ENCODE measurements around the gene DCD. TPM values are rescaled to one million over a fixed set of nuclear protein-coding genes. Genes with fewer than 3 reads are reported as not detected.

DCD gene
- total RNA-seq, 1 donor from 2014 or later = not detected

- Mint-ChIP-seq H3K4me1 (ENCODE audit: low read depth, unreplicated experiment) (no peaks in the 10 kb centered on the region), H3K27me3 (ENCODE audit: low read depth, unreplicated experiment) (peaks cover 6% of the 10 kb centered on the region)
These were observed 22.6 kb downstream of the DCD start for GRCh38 chr12:54625598-54625997.

GRCh38 chr12:54624315-54625279 is 23.6 kb downstream of the DCD start:
- Mint-ChIP-seq H3K36me3 (ENCODE audit: low read depth, unreplicated experiment) (no peaks in the 10 kb centered on the region), H3K27ac (ENCODE audit: unreplicated experiment) (no peak overlapping the region), H3K27me3 (ENCODE audit: low read depth, unreplicated experiment) (peaks cover 6% of the 10 kb centered on the region), H3K9me3 (ENCODE audit: unreplicated experiment) (peaks cover 12% of the 10 kb centered on the region), H3K4me1 (ENCODE audit: low read depth, unreplicated experiment) (no peaks in the 10 kb centered on the region), H3K4me3 (ENCODE audit: unreplicated experiment) (no peak overlapping the region)
- Histone ChIP-seq H3K79me2 (ENCODE audit: insufficient read depth, low read length) (no peaks in the 10 kb centered on the region), H3K9ac (ENCODE audit: low read length) (no peak overlapping the region), H3K36me3 (ENCODE audit: insufficient read depth, low read length) (no peaks in the 10 kb centered on the region), H3K4me3 (ENCODE audit: insufficient read depth, low read depth, low read length) (no peak overlapping the region), H4K20me1 (ENCODE audit: insufficient read depth, low read length) (no peaks in the 10 kb centered on the region), H2AFZ (ENCODE audit: low read depth, low read length) (no peak overlapping the region), H3K27ac (ENCODE audit: low read depth, low read length) (no peak overlapping the region), H3K27me3 (ENCODE audit: insufficient read depth, low read length) (peaks cover 2% of the 10 kb centered on the region), H3K4me2 (ENCODE audit: low read length) (no peak overlapping the region), H3K4me1 (ENCODE audit: insufficient read depth, low read length) (no peaks in the 10 kb centered on the region), H3K9me3 (ENCODE audit: insufficient read depth, low read depth, low read length) (no peaks in the 10 kb centered on the region)
- no peak for TF ChIP-seq EZH2 (IDR thresholded peaks at IDR 0.05; ENCODE audit: insufficient read depth, low read length)
- TF ChIP-seq CTCF (IDR thresholded peaks at IDR 0.05; ENCODE audit: insufficient read depth, low read depth, low read length) = no peak
- FAIRE-seq (no peak), DNase-seq (ENCODE audit: low read depth) (no peak)

More at GRCh38 chr12:54625598-54625997, 22.6 kb downstream of the DCD start:
- Histone ChIP-seq H3K9ac (ENCODE audit: low read length) (no peak overlapping the region), H3K4me2 (ENCODE audit: low read length) (no peak overlapping the region), H3K27me3 (ENCODE audit: insufficient read depth, low read length) (peaks cover 2% of the 10 kb centered on the region), H3K27ac (ENCODE audit: low read depth, low read length) (no peak overlapping the region), H3K9me3 (ENCODE audit: insufficient read depth, low read depth, low read length) (no peaks in the 10 kb centered on the region), H4K20me1 (ENCODE audit: insufficient read depth, low read length) (no peaks in the 10 kb centered on the region), H3K4me3 (ENCODE audit: insufficient read depth, low read depth, low read length) (no peak overlapping the region), H3K4me1 (ENCODE audit: insufficient read depth, low read length) (no peaks in the 10 kb centered on the region), H2AFZ (ENCODE audit: low read depth, low read length) (no peak overlapping the region), H3K79me2 (ENCODE audit: insufficient read depth, low read length) (no peaks in the 10 kb centered on the region), H3K36me3 (ENCODE audit: insufficient read depth, low read length) (no peaks in the 10 kb centered on the region)
- DNase-seq (ENCODE audit: low read depth) (no peak), FAIRE-seq (no peak)
- Mint-ChIP-seq H3K9me3 (ENCODE audit: unreplicated experiment) (peaks cover 12% of the 10 kb centered on the region), H3K4me3 (ENCODE audit: unreplicated experiment) (no peak overlapping the region), H3K36me3 (ENCODE audit: low read depth, unreplicated experiment) (no peaks in the 10 kb centered on the region), H3K27ac (ENCODE audit: unreplicated experiment) (no peak overlapping the region)
- TF ChIP-seq CTCF (IDR thresholded peaks at IDR 0.05; ENCODE audit: insufficient read depth, low read depth, low read length) (no peak), EZH2 (IDR thresholded peaks at IDR 0.05; ENCODE audit: insufficient read depth, low read length) (no peak)

All from astrocyte (in vitro differentiated cells and primary cell).